ENCODE data around the gene GPR62.

DNA sequence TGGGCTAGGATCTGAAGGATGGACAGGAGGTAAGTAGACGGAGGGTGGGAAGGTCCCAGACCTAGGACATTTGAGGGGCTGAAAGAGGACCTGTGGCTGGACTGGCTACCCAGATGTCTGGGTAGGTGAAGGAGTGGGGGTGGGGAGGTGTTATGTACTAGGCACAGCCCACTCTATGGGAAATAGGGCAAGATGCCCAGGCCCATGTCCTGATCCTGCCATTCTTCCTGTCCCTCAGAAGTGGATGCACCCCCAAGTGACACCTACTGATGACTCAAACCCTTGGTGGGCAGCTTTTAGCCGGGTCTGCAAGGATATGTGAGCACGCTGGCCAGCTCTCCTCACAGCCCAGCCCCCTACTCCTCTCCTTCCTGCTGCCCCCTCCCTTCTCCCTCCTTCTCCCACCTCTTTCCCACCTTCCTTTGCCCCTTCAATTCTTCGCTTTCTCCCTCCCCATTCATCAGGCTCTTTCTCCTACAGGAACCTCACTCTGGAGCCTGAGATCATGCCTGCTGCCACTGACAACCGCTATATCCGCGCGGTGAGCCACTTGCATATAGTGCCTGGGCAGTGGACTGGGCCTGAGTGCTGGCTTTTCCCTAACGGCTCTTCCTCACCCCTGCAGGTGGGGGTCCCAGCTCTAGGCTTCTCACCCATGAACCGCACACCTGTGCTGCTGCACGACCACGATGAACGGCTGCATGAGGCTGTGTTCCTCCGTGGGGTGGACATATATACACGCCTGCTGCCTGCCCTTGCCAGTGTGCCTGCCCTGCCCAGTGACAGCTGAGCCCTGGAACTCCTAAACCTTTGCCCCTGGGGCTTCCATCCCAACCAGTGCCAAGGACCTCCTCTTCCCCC, 33.3 kb downstream of the GPR62 start:
- TF ChIP-seq, protein P1, sequence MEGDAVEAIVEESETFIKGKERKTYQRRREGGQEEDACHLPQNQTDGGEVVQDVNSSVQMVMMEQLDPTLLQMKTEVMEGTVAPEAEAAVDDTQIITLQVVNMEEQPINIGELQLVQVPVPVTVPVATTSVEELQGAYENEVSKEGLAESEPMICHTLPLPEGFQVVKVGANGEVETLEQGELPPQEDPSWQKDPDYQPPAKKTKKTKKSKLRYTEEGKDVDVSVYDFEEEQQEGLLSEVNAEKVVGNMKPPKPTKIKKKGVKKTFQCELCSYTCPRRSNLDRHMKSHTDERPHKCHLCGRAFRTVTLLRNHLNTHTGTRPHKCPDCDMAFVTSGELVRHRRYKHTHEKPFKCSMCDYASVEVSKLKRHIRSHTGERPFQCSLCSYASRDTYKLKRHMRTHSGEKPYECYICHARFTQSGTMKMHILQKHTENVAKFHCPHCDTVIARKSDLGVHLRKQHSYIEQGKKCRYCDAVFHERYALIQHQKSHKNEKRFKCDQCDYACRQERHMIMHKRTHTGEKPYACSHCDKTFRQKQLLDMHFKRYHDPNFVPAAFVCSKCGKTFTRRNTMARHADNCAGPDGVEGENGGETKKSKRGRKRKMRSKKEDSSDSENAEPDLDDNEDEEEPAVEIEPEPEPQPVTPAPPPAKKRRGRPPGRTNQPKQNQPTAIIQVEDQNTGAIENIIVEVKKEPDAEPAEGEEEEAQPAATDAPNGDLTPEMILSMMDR (conservative IDR thresholded peaks at IDR 0.05): no peak
- TF ChIP-seq EZH2 (IDR thresholded peaks at IDR 0.05; ENCODE audit: low read depth): no peak
